ENCODE results near the gene PTPRF.

DNA sequence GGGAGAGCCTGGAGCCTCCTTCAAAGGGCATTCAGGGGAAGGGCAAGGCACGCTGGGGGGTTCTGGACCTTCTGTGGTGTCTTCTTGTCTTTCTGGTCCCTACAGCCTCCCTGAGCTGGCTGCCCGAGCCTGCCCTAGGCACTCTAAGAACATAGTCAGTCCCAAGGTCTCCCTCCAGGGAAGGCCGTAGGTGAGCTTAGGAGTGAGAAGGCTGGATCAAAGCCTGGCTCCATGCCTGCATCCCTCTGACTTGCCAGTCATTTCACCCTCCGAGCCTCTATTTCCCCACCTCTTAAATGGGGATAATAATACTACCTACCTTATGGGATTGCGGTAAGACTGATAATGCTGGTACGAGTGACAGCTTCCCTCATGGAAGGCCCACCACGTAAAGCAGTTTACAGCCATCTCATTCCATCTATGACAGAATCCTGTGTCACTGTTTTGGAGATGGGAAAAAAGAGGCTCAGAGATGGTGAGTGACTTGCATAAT is 20.8 kb downstream of the PTPRF start:
- TF ChIP-seq POLR2A (IDR thresholded peaks at IDR 0.05; ENCODE audit: low read length), result no peak
- TF ChIP-seq GATA1 (IDR thresholded peaks at IDR 0.05; ENCODE audit: low read depth, low read length), result no peak
